22Rv1 (cell line): Measurements from ENCODE around the gene ACAD10.

Source experiments
- H3K27ac ChIP-seq: fragments of 450-650 bp; 2 replicates; pipeline ENCODE4 v1.5.1; 2017
- ZFX ChIP-seq: fragments of 450-650 bp; IDR thresholded peaks from 2 replicates; pipeline ENCODE4 v1.6.1; 2017; ENCODE audit warnings: antibody characterized with exemption, borderline replicate concordance
- TF ChIP-seq, protein P1 (sequence below): fragments of 450-650 bp; IDR thresholded peaks from 2 replicates; pipeline ENCODE4 v1.5.1; 2017; ENCODE audit warnings: mild to moderate bottlenecking

Gene ACAD10

DNA sequence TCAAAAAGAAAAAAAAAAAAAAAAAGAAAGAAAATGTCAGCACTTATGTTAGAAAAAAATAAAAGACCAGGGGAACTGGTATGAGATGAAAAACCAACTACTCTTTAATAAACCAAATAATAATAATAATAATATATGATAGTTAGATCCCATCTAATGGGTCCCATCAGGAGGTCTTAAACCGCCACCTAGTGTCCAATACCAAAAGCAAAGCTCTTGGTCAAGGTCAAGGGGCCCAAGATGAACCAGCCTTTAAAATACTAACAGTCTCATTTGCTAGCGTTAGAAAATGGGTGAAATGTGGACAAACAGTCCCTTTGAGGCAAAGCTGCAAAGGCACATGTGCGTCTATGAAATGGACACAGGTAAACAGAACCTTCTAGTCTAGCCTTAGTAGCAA, 12.3 kb upstream of the ACAD10 start:
- TF ChIP-seq, protein P1, sequence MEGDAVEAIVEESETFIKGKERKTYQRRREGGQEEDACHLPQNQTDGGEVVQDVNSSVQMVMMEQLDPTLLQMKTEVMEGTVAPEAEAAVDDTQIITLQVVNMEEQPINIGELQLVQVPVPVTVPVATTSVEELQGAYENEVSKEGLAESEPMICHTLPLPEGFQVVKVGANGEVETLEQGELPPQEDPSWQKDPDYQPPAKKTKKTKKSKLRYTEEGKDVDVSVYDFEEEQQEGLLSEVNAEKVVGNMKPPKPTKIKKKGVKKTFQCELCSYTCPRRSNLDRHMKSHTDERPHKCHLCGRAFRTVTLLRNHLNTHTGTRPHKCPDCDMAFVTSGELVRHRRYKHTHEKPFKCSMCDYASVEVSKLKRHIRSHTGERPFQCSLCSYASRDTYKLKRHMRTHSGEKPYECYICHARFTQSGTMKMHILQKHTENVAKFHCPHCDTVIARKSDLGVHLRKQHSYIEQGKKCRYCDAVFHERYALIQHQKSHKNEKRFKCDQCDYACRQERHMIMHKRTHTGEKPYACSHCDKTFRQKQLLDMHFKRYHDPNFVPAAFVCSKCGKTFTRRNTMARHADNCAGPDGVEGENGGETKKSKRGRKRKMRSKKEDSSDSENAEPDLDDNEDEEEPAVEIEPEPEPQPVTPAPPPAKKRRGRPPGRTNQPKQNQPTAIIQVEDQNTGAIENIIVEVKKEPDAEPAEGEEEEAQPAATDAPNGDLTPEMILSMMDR, result peak; percentile 75
- TF ChIP-seq ZFX, result no peak
- H3K27ac ChIP-seq, result no peak overlapping the region

DNA sequence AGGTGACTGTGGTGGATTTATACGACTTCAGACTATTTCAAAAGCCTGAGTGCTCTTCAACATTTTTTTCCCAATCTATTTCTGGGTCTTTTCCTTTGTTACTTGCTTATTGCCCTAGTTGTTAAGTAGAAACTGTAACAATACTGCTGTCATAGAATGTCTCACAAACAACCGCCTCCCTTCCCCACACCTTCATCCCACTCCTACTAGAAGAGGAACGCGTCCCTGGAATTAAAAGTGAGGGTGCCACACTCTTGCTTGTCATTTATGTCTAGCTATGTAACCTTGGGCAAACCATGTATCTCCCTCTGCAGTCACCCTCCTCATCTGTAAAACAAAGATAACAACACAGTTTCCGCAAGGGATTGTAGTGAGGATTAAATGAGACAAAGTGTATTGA, 8.7 kb upstream of the ACAD10 start:
- TF ChIP-seq ZFX, result no peak
- TF ChIP-seq, protein P1, result no peak
- H3K27ac ChIP-seq, result no peak overlapping the region

DNA sequence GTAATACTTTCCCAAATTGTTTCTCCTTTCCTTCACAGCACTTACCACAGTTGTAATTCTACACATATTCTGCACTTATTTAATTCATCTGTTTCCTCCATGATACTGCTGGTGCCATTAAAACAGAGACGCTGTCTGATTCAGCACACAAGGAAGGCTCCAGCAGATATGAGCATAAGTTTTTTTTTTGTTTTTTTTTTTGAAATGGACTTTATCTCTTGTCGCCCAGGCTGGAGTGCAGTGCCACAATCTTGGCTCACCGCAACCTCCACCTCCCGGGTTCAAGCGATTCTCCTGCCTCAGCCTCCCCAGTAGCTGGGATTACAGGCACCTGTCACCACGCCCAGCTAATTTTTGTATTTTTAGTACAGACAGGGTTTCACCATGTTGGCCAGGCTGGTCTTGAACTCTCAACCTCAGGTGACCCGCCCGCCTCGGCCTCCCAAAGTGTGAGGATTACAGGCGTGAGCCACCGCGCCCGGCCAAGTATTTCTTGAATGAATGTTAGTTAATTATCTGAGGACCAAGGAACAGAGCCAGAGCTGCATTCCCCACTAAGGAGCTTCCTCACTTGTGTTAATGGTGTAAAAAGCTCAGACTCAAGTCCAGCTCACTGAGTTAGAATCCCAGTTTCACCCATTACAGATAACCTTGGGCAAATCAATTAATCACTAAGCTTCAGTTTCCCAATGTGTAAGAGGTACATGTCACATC, 1.2 kb upstream of the ACAD10 start:
- peak overlapping the region; percentile 88 for H3K27ac ChIP-seq

DNA sequence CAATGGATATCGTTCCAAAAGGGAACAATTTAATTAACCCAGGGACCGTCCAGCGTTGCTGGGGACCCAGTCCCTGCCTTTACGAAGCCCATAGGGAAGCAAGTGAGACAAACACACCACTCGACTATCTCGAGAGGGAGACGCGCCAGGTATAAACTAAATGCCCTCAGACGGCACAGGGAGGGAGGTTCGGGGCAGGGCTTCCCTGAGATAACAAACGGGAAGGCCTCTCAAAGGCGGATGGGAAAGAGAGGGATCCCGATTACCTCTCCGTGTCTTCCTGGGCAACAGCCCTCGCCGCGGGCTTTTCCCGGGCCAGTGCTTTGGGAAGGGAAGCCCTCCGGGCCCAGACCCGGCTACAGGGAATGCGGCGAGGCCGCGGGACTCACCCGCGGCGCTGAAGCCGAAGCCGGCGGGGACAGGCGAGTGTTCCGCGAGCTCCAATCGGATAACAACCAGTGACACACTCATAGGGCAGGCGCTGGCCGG, 487 bp upstream of the ACAD10 start:
- TF ChIP-seq, protein P1, result no peak
- no peak for TF ChIP-seq ZFX
- peak overlapping the region; percentile 88 for H3K27ac ChIP-seq

DNA sequence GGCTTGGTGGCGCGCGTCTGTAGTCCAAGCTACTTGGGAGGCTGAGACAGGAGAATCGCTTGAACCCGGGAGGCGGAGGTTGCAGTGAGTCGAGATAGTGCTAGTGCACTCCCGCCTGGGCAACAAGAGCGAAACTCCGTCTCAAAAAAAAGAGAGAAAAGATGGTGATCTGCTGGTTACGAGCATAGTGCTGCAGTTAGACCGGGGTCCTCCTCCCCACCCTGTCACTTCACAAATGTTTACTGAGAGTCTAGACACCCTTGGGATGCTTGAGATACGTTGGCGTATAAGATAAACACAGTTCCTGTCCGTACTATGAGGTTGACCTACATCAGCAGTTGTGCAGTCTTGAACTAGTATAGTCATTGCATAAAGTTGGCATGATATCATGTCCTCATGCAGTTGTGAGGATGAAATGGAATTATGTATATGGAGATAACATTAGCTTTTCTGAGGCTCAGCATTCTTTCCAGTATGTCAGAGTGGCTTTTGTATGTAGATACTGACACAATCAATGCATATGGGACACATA, 787 bp downstream of the ACAD10 start:
- TF ChIP-seq, protein P1, result no peak
- TF ChIP-seq ZFX, result no peak
- H3K27ac ChIP-seq, result peak overlapping the region; percentile 88

DNA sequence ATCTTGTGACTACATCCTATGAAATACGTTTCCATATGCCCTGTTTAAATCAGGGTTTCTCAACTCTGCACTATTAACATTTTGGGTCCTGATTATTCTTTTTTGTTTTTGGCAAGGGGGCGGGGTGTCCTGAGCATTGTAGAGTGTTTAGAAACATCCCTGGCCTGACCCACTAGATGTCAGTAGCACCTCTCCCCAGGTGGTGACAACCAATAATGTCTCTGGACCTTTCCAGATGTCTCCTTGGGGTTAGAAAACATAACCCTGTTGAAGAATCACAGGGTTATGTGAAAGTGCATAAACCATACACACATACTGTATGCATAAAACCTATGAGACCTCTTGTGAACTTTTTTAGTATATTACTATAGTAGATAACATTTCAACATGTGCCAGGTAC, 1.4 kb downstream of the ACAD10 start:
- 0 out of 2 replicates have a peak overlapping the region, but pooled peaks have one; percentile 88 for H3K27ac ChIP-seq
- TF ChIP-seq, protein P1, result peak; percentile 48
- TF ChIP-seq ZFX, result no peak

DNA sequence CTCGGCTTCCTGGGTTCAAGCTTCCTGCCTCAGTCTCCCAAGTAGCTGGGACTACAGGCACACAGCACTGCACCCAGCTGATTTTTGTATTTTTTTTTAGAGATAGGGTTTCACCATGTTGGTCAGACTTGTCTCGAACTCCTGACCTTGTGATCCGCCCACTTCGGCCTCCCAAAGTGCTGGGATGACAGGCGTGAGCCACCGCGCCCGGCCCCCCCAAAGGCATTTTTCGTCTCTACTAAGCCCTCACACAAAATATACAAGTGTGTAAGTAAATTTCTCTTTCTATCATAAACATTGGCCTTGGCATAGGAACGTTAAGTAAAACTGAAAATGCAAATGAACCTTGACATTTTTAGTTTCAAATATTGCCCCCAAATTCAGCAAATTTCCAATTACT, 2.1 kb downstream of the ACAD10 start:
- TF ChIP-seq ZFX, result no peak
- TF ChIP-seq, protein P1, result no peak
- H3K27ac ChIP-seq, result no peak overlapping the region

DNA sequence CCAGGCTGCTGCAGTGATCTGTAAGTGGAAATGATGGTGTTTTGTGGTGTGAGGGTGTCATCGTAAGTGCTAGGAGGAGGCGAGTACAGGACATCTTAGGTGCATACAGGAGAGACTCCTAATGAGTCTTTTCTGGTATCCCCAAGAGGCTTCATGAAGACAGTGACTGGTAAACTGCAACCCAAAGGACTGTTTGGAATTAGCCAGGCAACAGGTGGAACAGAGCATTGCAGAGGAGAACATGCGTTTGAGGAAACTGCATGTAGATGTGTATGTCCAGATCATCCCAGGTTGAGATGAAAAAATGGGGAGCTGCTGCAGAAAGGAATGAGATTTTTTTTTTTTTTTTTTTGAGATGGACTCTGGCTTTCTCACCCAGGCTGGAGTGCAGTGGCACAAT, 5.4 kb downstream of the ACAD10 start:
- no peak overlapping the region for H3K27ac ChIP-seq
- TF ChIP-seq, protein P1, result no peak
- TF ChIP-seq ZFX, result no peak
